Activated CD4-positive, alpha-beta T cell treated with anti-CD3 and anti-CD28 coated beads, Interleukin-2, amount 50 U/mL, for 24 hours (primary cell): ENCODE results near the gene QSOX2.

ENCODE experiments used
- DNase-seq, 2 donors: peaks; one replicate each; pipeline ENCODE4 v3.0.0-alpha.2; 2020; ENCODE audit warnings: low read depth in 1 of 2, low spot score in 1 of 2

Gene QSOX2

GRCh38 chr9:136265561-136266355 lies 20.1 kb upstream of the QSOX2 start:
- DNase-seq, result no peak

DNA sequence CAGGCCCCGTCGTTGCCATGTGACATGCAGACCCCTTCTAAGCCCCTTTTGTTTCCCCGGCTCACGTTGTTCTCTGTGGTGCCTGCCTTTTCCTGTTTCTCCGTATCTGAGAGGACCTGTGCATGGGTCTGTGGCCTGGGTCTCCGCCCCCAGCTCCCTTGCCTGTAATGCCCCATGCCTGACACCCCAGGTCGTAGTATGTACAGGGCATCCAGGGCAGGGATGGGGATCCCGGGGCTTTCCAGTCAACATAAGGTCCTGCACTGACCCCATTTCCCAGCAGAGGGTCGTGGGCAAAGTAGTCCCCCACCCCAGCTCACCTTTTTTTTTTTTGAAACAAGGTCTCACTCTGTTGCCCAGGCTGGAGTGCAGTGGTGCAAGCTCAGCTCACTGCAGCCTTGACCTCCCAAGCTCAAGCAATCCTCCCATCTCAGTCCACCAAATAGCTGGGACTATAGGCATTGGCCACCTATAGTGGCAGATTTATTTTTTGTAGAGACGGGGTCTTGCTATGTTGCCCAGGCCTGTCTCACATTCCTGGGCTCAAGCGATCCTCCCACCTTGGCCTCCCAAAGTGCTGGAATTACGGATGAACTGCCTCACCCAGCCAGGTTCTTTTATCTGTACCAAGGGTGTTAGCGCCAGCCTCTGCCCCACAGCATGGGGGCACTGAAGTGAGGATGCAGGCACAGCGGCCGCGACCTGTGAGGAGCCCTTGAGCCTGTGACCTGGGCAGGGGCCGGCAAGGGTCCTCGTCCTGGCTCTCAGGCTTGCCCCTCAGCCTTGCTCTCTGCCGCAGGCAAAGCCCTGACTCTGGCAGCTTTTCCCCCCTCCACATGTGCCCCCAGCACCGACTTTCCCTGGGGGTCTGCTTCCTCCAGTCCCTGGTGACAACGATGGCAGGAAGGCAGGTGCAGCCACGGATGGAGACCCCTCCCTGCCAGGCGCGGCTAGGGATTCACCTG lies 19.1 kb upstream of the QSOX2 start:
- DNase-seq, result no peak

DNA sequence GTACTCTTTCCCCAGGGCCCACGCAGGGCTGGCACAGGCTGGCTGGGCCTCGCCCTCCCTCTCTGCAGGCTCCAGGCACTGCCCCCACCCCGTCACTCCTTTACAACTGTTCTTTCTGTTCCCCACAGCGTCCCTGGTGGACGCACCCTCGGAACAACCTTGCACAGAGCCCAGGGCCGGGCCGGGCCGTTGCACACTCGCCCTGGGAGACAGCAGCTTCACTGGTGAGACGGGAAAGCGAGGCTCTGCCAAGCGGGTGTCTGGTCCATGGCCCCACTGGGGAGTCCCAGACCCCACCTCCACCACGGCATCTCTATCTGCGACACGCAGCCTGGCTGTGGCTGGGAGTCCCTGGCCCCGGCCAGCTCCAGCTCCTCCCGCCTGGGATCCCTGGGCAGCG lies 18.4 kb upstream of the QSOX2 start:
- no peak for DNase-seq

DNA sequence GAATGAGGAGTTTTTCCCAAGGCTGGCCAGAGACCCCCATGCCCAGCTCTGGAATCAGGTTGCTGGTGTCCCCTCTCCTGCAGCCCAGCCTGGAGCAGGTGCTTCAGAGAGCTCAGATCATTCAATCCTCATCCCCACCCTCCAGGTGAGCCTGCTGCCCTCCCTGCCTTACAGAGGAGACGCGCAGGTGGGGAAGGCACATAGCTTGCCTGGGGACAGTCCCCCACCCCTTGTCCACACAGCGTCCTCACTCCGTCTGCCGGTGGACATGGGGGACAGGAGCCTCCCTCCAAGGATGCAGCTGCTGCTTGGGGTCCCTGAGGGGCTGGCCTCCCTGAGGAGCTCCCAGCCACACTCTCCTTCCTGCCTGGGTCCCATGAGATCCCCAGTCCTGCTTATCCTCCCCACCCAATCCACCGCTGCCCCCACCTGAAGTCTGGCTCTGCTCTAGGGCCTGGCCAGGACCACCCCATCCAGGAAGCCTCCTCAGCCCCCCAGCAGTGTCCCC lies 17.1 kb upstream of the QSOX2 start:
- no peak for DNase-seq

- no peak for DNase-seq
Measured at GRCh38 chr9:136261686-136262430, 16.2 kb upstream of the QSOX2 start.

DNA sequence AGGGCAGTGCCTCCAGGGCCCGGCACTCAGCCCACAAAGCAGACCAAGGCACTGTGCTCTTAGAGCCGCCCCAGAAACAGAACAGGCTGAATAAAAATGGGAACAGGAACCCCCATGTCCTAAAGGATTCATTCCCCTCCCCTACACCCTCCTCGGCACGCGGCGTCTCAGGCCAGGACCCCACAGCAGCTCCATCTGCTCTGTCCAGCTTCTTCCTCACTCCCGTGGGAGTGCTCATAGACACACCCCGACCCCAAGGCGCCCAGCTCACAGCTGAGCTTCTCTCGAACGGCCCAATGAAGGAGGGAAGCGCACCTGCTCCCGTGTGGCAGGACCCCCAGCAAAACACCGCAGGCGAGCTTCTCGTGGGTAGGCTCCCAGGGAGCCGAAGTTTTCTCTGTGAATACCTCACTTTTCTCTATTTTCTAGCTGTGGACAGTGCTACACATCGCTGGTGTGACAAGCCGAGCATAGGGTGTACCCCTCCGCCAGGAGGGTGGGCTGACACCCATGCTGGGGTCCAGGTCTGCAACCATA lies 15.4 kb upstream of the QSOX2 start:
- no peak for DNase-seq

GRCh38 chr9:136260521-136260920 lies 14.9 kb upstream of the QSOX2 start:
- no peak for DNase-seq

DNA sequence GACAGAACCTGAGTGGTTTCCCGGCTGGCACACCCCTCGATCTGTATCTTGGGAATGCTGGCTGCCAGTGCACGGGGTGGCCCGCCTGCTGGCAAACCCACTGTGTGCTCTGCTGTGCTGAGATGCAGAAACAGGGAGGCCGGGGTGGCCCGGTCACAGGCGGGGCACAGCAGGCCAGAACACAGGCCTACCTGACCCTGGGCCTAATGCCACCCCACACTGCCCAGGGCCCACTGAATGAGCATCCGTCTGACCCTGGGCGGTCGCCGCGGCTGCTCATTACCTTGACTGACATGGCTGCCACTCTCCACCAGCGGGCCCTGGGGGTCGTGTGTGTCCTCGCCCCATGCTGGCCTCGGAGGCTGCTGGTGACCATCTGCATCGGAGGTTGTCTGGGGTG lies 14.2 kb upstream of the QSOX2 start:
- DNase-seq, result no peak

DNA sequence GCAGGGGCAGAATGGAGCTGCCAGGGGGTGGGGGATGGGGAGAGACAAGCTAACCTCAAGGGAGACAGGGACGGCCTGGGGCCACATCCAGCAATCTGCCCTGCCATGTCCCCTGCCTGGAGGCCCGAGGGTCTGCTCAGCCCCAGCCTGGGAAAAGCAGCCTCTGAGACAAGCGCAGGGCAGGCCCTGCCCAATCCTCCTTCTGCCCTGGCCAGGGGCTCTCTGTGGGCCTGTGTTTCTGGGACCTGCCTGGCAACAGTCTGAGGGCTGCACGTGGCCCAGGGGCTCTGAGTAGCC lies 13.9 kb upstream of the QSOX2 start:
- DNase-seq, result no peak

- no peak for DNase-seq
Measured at GRCh38 chr9:136258786-136259516, 13.3 kb upstream of the QSOX2 start.

- DNase-seq, result no peak
Measured at GRCh38 chr9:136258299-136258625, 12.7 kb upstream of the QSOX2 start.

DNA sequence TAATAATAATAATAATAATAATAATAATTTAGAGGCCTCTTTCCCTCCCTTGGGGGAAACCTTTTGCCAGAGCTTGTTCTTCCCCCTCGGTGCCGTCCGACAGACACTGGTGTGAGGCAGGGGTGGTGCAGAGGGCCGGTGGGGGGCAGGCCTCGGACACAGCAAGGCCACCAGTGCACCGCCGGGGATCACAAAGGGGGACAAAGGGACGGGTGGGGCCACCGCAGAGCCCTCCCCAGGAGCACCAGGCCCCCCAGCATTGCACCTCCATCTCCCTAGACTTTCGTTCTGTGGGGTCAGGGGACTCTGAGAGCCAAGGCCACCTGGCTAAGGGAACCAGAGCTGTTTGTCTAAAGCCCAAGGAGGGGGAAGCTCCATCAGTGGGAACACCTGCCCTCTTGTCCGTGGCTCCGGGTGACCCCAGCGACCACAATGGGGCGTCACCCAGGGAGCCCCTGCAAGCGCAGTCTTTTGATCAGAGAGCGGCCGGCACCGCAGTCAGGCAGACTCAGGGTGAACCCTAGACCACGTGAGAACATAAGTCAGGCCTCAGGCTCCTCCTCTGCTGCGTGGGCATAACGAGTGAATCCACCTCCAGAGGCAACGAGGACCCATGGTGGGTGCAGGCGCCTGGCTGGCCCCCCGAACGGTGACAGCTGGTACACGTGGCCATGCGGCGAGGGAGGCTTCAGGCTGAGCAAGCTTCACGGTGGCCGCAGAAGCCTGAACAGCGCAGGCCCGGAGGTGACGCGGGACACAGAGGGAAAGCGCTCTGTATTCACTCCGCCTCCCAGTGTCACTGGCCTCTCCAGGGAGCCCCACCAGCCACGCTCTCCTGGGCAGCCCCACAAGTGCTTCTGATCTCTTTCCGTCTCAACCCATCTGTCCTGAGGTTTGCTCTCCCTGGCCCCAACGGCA lies 12.0 kb upstream of the QSOX2 start:
- no peak for DNase-seq

GRCh38 chr9:136255896-136256890 lies 10.6 kb upstream of the QSOX2 start:
- DNase-seq, result no peak

DNA sequence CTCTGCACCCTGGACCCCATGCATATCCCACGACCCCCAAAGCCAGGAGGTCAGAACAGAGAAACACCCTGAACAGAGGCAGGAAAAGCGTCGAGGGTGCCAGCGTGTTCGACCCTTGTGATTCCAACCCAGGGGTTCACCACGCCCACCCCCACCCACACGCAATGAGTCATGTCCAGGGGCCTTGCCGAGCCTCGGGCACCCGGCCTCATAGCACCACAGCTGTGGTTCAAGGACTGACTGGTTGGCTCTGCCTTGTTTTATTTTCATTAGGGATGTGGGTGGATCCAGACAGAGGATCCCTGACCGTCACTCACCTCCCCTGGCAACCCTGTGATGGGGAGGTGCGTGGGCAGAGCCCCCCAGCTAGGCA lies 9.5 kb upstream of the QSOX2 start:
- no peak for DNase-seq

- no peak for DNase-seq
Measured at GRCh38 chr9:136254381-136255165, 9.0 kb upstream of the QSOX2 start.

DNA sequence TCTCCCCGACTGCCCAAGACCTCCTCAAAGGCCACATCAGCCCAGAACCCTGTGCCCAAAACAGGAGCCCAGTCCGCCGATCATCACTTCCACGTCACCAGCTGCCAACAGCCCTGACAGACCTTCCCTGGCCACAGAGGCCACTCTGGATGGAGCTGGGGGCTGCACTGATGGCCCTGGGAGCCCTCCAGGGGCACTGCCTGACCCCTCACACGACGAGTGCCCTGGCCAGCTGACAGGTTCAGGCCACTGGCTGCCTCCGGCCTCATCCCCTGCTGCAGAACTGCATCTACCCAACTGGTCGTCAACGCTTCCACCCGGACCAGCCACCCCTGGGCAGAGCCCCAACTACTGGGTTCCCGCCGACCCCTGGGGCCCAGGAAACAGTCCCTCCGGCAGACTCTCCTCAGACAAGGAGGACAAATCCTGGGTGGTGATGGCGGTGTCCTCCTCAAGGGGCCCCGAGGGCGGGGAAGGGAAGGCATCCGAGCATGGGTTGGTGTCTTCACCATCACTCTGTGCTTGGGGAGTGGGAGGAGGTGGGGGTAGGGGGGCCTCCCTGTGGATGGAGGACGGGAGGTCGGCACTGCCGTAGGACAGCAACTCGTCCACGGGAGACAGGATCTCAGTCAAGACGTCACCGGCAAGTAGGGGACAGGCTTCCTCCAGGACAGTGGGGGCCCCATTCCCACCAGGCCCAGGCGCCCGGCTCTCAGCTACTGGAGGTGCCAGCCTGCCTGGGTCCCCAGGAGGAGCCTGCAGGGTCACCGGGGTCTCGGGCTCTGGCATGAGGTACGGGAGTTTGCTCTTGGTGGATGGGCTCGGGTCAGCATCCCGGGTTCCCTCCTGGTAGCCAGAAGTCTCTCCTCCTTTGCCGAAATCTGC lies 7.9 kb upstream of the QSOX2 start:
- no peak for DNase-seq

DNA sequence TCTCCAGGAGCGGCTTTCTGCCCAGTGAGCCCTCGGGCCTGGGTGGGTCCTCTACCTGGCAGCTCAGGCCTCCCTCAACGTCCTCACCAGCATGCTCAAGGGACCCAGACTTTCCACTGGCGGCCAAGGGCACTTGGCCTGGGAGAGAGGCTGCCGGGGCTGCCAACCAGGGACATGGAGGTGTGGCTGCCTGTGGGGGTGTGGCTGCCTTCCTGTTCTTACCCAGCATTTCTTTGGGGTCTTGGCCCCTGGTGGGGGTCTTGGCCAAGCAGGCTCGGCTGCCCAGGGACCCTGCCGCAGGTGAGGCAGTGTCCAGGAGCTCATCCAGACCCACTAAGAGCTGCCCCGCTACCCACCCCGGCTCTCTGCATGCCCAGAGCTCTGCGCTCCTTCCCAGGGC lies 7.2 kb upstream of the QSOX2 start:
- DNase-seq, result no peak
